AG09309 (cell line): ENCODE measurements around the gene LDB3.

Experiments used
- DNase-seq: peaks from one replicate; pipeline ENCODE4 v3.0.0-alpha.2; 2010; ENCODE audit warnings: low read depth
- H3K4me3 ChIP-seq: 2 replicates; pipeline ENCODE4 v1.5.1; 2011; ENCODE audit warnings: mild to moderate bottlenecking, low read depth, low read length, moderate library complexity; ENCODE audit not compliant: control insufficient read depth
- CTCF ChIP-seq: IDR thresholded peaks from 2 replicates; pipeline ENCODE4 v1.5.1; 2011; ENCODE audit warnings: mild to moderate bottlenecking, low read depth, low read length, inconsistent platforms; ENCODE audit not compliant: insufficient read depth, control insufficient read depth; ENCODE audit errors: missing control alignments

LDB3 gene

GRCh38 chr10:86693275-86693674 is 25.0 kb downstream of the LDB3 start:
- TF ChIP-seq CTCF, result no peak
- no peak for DNase-seq
- no peak overlapping the region for H3K4me3 ChIP-seq

DNA sequence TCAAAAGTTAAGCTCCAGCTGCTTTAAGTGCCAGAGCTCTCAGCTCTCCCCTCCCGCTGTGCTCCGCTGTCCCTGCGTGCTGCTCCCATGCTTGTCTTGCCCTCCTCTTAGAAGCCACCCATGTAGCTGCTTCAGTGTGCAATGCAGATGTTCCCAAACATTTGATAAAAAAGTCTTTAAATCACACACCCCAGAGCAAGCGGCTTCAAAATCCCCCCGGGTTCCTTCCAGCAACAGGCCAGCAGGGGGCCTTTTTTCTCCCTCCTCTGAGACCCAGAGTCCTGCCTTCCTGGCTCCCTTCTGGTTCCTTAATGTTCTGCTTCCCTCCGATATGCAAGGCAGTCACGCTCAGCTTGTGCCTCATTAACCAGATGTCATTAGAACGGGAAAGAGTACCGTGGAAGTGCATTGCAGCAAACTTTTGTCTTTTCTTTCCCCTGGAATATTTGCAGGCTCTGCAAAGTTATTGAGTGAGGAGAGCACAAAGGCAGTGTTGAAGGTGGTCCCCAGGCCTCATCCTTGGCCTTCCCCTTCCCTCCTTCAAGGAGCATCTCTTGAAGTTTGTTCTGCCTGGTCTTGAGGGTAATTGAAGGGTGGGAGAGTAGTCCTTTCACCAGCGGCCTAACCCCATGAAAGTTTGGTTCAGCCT is 25.5 kb downstream of the LDB3 start:
- no peak for DNase-seq
- H3K4me3 ChIP-seq, result no peak overlapping the region
- TF ChIP-seq CTCF, result peak; percentile 78

DNA sequence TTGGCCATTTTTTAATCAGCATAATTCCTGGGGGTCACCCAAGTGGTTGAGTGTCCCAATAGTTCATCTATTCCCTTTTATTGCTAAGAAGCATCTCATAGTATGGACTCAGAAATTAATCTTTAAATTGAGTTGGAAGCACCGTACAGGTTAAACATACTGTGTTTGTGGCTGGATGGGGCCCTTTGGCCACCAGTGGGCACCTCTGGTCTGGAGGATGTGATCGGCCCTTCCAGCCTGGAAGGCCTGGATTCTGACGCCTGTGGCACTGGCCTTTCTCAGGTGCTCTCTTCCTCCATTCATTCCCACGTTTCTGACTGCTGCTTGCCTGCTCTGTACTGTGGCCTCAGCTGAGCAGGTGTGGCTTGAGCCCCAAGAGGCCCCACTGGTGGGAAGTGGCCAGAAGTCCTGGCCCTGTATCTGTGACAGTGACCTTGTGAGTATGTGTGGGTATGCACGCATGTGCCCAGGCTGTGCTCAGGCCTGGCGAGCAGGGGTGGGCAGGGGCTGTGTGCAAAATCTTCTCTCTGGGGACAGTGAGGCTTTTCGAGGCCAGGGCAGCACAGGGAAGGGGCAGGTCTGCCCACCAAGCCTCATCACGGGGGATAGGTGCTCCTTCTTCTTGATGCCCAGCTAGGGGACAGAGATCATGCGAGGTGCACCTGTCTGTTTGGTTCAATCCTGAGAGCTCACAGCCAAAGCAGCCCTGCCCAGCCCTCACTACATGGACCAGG is 30.1 kb downstream of the LDB3 start:
- no peak for TF ChIP-seq CTCF
- DNase-seq, result no peak
- H3K4me3 ChIP-seq, result no peak overlapping the region

- DNase-seq, result no peak
- H3K4me3 ChIP-seq, result no peak overlapping the region
- no peak for TF ChIP-seq CTCF
These were observed 30.8 kb downstream of the LDB3 start for GRCh38 chr10:86699125-86699524.

GRCh38 chr10:86699541-86699940 is 31.2 kb downstream of the LDB3 start:
- DNase-seq, result no peak
- TF ChIP-seq CTCF, result no peak
- no peak overlapping the region for H3K4me3 ChIP-seq

DNA sequence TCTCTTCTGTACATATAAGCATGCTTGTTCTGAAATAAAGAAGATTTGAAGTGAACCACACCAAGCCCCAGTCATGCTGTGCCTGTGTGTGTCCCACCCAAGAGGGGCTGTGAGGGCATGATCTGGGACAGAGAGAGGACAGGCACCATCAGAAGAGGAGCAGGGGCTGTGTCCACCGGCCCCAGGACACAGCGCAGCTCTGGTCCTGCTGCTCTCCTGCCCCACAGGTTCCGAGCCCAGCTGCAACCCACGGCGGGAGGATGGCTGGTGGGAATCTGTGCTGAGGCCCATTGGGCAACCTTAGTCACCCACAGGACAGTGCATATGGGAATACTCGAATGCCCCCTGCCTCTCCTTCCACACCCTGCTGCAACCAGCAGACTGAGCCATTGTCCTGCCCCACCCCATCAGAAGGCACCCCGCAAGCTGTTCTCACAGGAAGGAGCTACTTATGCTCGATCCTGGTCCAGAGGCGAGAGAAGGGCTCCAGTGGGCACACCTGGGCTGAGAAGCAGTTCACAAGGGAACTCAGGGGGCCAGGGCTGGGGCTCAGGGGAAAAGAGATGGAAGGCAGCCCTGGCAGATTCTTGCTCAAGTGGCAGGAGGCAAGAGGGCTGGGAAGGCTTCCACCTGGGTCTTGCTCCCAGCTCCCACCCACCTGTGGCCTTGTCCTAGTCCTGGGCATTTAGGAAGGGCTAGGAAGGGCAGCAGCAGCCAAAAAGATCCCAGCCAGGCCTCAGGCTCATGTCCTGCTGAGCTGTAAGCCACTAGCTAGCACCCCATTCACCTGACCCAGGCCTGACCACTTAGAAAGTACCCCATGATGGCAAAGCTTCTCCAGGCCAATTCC is 31.9 kb downstream of the LDB3 start:
- no peak for DNase-seq
- no peak for TF ChIP-seq CTCF
- H3K4me3 ChIP-seq, result no peak overlapping the region
